BJ (cell line): ENCODE data around the gene FBXW8. TPM values are rescaled to one million over a fixed set of nuclear protein-coding genes. Genes with fewer than 3 reads are reported as not detected.

Experiments used
- CTCF ChIA-PET: fragments of 350-600 bp; formaldehyde crosslinking; extraction: SDS; loops from one replicate; lab custom pipeline; 2021; ENCODE audit warnings: antibody characterized with exemption, inconsistent platforms; lab: Yijun Ruan, JAX
- POLR2A ChIA-PET: fragments of 300-600 bp; sonication (Branson Sonifier 250); formaldehyde crosslinking; extraction: SDS; loops from one replicate; lab custom pipeline; 2021; ENCODE audit warnings: antibody characterized with exemption; lab: Charles Lee
- DNase-seq: peaks from one replicate; pipeline ENCODE4 v3.0.0-alpha.2; 2011; ENCODE audit warnings: low read depth
- H3K27me3 ChIP-seq: 2 replicates; pipeline ENCODE4 v1.6.0; 2011; ENCODE audit warnings: low read length; ENCODE audit not compliant: control insufficient read depth, insufficient read depth
- H3K36me3 ChIP-seq: 2 replicates; pipeline ENCODE4 v1.5.1; 2011; ENCODE audit warnings: low read length; ENCODE audit not compliant: control insufficient read depth, insufficient read depth
- H3K4me3 ChIP-seq: 2 replicates; pipeline ENCODE4 v1.5.1; 2011; ENCODE audit warnings: low read depth, mild to moderate bottlenecking, control low read depth, low read length
- polyA plus RNA-seq: library from polyadenylated mRNA; depleted of rRNA; stranded (reverse); fragments of >200 nt; gene quantifications from 2 replicates; pipeline ENCODE4 v1.2.3, GENCODE V29; 2011
- TF ChIP-seq, protein P1 (sequence below): IDR thresholded peaks from 2 replicates; pipeline ENCODE4 v1.5.1; 2011; ENCODE audit warnings: low read depth, mild to moderate bottlenecking, control low read depth, inconsistent platforms, low read length, moderate library complexity; ENCODE audit not compliant: insufficient read depth

FBXW8 gene
- polyA plus RNA-seq, 1 experiment: 27.3 TPM

GRCh38 chr12:116977465-116978380 is 67.0 kb downstream of the FBXW8 start:
- CTCF ChIA-PET: interaction anchor here (1.2 to 3.1 kb wide), 2 partner anchors 12 to 21 kb away, joined by 5 to 13 read pairs; no protein-coding TSS in a partner anchor
- H3K36me3 ChIP-seq: peaks cover 5% of the 10 kb centered on the region
- TF ChIP-seq, protein P1, sequence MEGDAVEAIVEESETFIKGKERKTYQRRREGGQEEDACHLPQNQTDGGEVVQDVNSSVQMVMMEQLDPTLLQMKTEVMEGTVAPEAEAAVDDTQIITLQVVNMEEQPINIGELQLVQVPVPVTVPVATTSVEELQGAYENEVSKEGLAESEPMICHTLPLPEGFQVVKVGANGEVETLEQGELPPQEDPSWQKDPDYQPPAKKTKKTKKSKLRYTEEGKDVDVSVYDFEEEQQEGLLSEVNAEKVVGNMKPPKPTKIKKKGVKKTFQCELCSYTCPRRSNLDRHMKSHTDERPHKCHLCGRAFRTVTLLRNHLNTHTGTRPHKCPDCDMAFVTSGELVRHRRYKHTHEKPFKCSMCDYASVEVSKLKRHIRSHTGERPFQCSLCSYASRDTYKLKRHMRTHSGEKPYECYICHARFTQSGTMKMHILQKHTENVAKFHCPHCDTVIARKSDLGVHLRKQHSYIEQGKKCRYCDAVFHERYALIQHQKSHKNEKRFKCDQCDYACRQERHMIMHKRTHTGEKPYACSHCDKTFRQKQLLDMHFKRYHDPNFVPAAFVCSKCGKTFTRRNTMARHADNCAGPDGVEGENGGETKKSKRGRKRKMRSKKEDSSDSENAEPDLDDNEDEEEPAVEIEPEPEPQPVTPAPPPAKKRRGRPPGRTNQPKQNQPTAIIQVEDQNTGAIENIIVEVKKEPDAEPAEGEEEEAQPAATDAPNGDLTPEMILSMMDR: no peak
- H3K4me3 ChIP-seq: no peak overlapping the region
- no peak for DNase-seq
- POLR2A ChIA-PET: no interaction called here
- no peaks in the 10 kb centered on the region for H3K27me3 ChIP-seq

DNA sequence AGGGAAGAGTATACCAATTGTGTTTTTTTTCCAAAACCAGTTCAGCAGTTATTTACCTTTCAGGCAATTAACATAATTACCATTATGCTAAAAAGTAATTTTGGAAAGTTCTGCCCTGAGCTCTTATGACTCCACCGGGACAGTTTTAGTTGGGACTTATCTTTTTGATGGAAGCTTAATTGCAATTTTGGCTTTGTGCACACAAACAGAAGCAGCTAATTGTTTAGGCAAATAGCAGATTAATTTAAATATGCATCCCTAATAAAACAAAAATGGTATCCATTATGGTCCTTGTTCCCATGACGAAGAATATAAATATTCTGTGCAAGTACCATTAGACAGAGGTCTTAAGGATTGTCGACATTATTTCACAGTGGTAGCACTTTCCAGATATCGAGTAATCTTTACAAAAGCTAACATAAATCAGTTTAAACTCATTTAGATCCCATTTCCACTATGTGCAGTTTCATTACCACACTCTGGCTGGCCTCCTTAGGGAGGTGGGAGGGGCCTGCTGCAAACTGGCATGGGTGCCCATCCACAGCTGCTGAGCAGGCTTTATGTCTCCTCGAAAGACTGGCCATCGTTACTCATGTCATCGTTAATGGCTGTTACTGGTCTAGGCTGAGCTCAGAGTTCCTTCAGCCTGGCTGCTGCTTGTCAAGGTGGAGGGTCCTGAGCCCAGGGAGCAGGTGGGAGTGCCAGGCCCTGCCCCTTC is 68.2 kb downstream of the FBXW8 start:
- CTCF ChIA-PET: interaction anchor here (1.1 to 3.1 kb wide), 3 partner anchors 9 to 19 kb away, joined by 3 to 13 read pairs (median 5); no protein-coding TSS in a partner anchor
- POLR2A ChIA-PET: no interaction called here
- no peak overlapping the region for H3K4me3 ChIP-seq
- TF ChIP-seq, protein P1: no peak
- no peaks in the 10 kb centered on the region for H3K27me3 ChIP-seq
- no peak for DNase-seq
- H3K36me3 ChIP-seq: peaks cover under 1% of the 10 kb centered on the region; the same call in 1 of the 2 replicates

GRCh38 chr12:116980083-116980482 is 69.3 kb downstream of the FBXW8 start:
- TF ChIP-seq, protein P1: no peak
- Histone ChIP-seq H3K4me3 (no peak overlapping the region), H3K27me3 (no peaks in the 10 kb centered on the region), H3K36me3 (no peaks in the 10 kb centered on the region; the same call in 1 of the 2 replicates)
- no peak for DNase-seq
- POLR2A ChIA-PET: no interaction called here
- CTCF ChIA-PET: interaction anchor here (3.1 kb wide), 1 partner anchor 14 kb away, joined by 13 read pairs; no protein-coding TSS in a partner anchor

DNA sequence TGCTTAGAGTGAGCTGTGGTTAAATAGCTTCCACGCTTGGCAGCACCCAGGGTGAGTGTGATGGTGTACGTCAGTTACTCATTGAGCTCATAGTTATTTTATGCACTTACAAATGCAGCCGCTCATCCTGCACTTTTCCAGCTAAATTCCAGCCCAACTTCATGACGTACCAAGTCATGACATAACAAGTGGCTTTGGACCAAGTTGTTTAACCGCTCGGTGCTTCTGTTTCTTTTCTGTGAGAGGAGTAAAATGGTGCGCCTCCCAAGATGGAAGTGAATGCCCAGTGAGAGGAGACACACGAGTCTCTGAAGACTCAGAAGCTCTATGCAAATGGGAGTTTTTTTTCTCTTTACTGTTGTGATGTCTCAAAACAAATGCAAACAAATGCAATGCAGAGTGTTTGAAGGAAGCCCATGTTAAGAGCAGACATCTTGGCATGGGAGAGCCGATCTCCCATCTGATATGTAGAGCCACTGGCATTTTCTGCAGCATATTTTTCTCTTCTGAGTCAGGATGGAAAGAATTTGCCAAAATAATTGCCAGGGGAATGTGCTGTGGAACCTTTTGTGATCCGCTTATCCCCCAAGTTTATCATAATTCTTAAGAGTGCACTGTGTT is 72.2 kb downstream of the FBXW8 start:
- H3K36me3 ChIP-seq: peaks cover 6% of the 10 kb centered on the region
- TF ChIP-seq, protein P1: no peak
- no peaks in the 10 kb centered on the region for H3K27me3 ChIP-seq
- no peak overlapping the region; the same call in 1 of the 2 replicates for H3K4me3 ChIP-seq
- DNase-seq: peak; percentile 50
- ChIA-PET POLR2A (interaction anchor here (0.6 to 0.7 kb wide), 2 partner anchors 71 to 201 kb away, joined by 3 to 10 read pairs; no protein-coding TSS in a partner anchor), CTCF (interaction anchor here (1.4 kb wide), 1 partner anchor 9 kb away, joined by 5 read pairs; no protein-coding TSS in a partner anchor)
